OCI-LY7 (cell line): ENCODE results near the gene NRAP. TPM values are rescaled to one million over a fixed set of nuclear protein-coding genes. Genes with fewer than 3 reads are reported as not detected.

Experiments
- BruUV-seq: library from RNA; stranded (reverse); fragments of 400-500 nt; replicated peaks from 2 replicates; lab custom pipeline; 2021; lab: Mats Ljungman, UMichigan
- CTCF ChIA-PET: fragments of 300-600 bp; sonication (Branson Sonifier 250); formaldehyde crosslinking; loops from one replicate; lab custom pipeline; 2022; ENCODE audit warnings: antibody characterized with exemption; ENCODE audit not compliant: unreplicated experiment; lab: Charles Lee
- POLR2A ChIA-PET: fragments of 300-600 bp; sonication (Branson Sonifier 250); formaldehyde crosslinking; loops from one replicate; lab custom pipeline; 2022; ENCODE audit warnings: antibody characterized with exemption; lab: Charles Lee
- DNase-seq: peaks from one replicate; pipeline ENCODE4 v3.0.0-alpha.2; 2015; ENCODE audit warnings: low spot score
- H2AFZ ChIP-seq: fragments of 200-600 bp; sonication (generic), shearing (Covaris generic); 2 replicates; pipeline ENCODE4 v1.6.1; 2014; ENCODE audit warnings: mild to moderate bottlenecking, antibody characterized with exemption, low read length, moderate library complexity
- H3K27ac ChIP-seq: fragments of 200-600 bp; sonication (generic); 2 replicates; pipeline ENCODE4 v1.5.1; 2014; ENCODE audit warnings: mixed run types, low read depth, mild to moderate bottlenecking, moderate library complexity, low read length, inconsistent platforms; ENCODE audit not compliant: poor library complexity, severe bottlenecking
- H3K36me3 ChIP-seq: fragments of 200-600 bp; sonication (generic); 2 replicates; pipeline ENCODE4 v1.6.1; 2014; ENCODE audit warnings: mild to moderate bottlenecking, antibody characterized with exemption, low read length, moderate library complexity, mixed read lengths; ENCODE audit not compliant: insufficient read depth
- H3K4me1 ChIP-seq: fragments of 200-600 bp; sonication (generic); 2 replicates; pipeline ENCODE4 v1.5.1; 2014; ENCODE audit warnings: mild to moderate bottlenecking, low read length; ENCODE audit not compliant: insufficient read depth, poor library complexity, severe bottlenecking
- H3K4me2 ChIP-seq: fragments of 200-600 bp; sonication (generic); 2 replicates; pipeline ENCODE4 v1.6.1; 2014; ENCODE audit warnings: mild to moderate bottlenecking, low read length
- H3K4me3 ChIP-seq: fragments of 200-600 bp; sonication (generic); 2 replicates; pipeline ENCODE4 v1.5.1; 2014; ENCODE audit warnings: mild to moderate bottlenecking, low read depth, low read length; ENCODE audit not compliant: poor library complexity, severe bottlenecking
- H3K79me2 ChIP-seq: fragments of 200-600 bp; sonication (generic); 2 replicates; pipeline ENCODE4 v1.6.1; 2016; ENCODE audit warnings: low read depth, mild to moderate bottlenecking, low read length, moderate library complexity, mixed read lengths; ENCODE audit not compliant: insufficient read depth
- H3K9me2 ChIP-seq: fragments of 200-600 bp; sonication (generic); 2 replicates; pipeline ENCODE4 v1.6.1; 2016; ENCODE audit warnings: mild to moderate bottlenecking, low read length, mixed read lengths; ENCODE audit not compliant: insufficient read depth
- H3K9me3 ChIP-seq: fragments of 200-600 bp; sonication (generic); 2 replicates; pipeline ENCODE4 v1.6.1; 2014; ENCODE audit warnings: mild to moderate bottlenecking, mixed run types, low read length, mixed read lengths
- H4K20me1 ChIP-seq: fragments of 200-600 bp; sonication (generic); 2 replicates; pipeline ENCODE4 v1.6.1; 2014; ENCODE audit warnings: mild to moderate bottlenecking, antibody characterized with exemption, low read length, moderate library complexity, mixed read lengths; ENCODE audit not compliant: insufficient read depth
- CTCF ChIP-seq: fragments of 200-600 bp; sonication (generic); conservative IDR thresholded peaks from 2 replicates; pipeline ENCODE4 v1.5.1; 2014; ENCODE audit warnings: mild to moderate bottlenecking, antibody characterized with exemption, low read length, moderate library complexity, mixed read lengths
- EZH2phosphoT487 ChIP-seq: fragments of 200-600 bp; sonication (generic); IDR thresholded peaks from 2 replicates; pipeline ENCODE4 v1.6.1; 2018; ENCODE audit warnings: low read depth, borderline replicate concordance, mild to moderate bottlenecking, mixed run types, antibody characterized with exemption, low read length, moderate library complexity, mixed read lengths
- intact Hi-C: fragments of 100-400 bp; cut with micrococcal nuclease; formaldehyde crosslinking; loops from one replicate; pipeline ENCODE4 v1.10.0; 2022; ENCODE audit not compliant: unreplicated experiment
- total RNA-seq, 2 experiments: library from RNA; depleted of rRNA in 1 of 2; stranded (reverse); fragments of >200 nt in 1 of 2; shearing (Covaris generic) in 1 of 2; gene quantifications; 2 replicates each; pipeline ENCODE4 v1.2.3, GENCODE V29; 2014 to 2022

NRAP gene
- total RNA-seq, 2 experiments from 2014 or later: not detected

- Histone ChIP-seq H3K4me1 (no peaks in the 10 kb centered on the region), H3K27ac (no peak overlapping the region), H3K9me3 (peaks cover 46% of the 10 kb centered on the region; the same call in 1 of the 2 replicates), H3K36me3 (peaks cover 26% of the 10 kb centered on the region), H3K79me2 (peaks cover 3% of the 10 kb centered on the region; the same call in 1 of the 2 replicates), H2AFZ (no peak overlapping the region), H3K4me2 (no peak overlapping the region), H3K4me3 (no peak overlapping the region), H3K9me2 (no peaks in the 10 kb centered on the region), H4K20me1 (no peaks in the 10 kb centered on the region)
- TF ChIP-seq CTCF (no peak), EZH2phosphoT487 (no peak)
- DNase-seq: no peak
- no TSS peak for BruUV-seq
- POLR2A ChIA-PET: interaction anchor here (0.7 to 1.3 kb wide), 3 partner anchors 10 to 117 kb away, joined by 3 to 5 read pairs (median 4); partner anchors contain the start of gene CASP7
- intact Hi-C loops: no loop called here
- CTCF ChIA-PET: no interaction called here
Measured at GRCh38 chr10:113689574-113689973, 25.7 kb upstream of the NRAP start.

DNA sequence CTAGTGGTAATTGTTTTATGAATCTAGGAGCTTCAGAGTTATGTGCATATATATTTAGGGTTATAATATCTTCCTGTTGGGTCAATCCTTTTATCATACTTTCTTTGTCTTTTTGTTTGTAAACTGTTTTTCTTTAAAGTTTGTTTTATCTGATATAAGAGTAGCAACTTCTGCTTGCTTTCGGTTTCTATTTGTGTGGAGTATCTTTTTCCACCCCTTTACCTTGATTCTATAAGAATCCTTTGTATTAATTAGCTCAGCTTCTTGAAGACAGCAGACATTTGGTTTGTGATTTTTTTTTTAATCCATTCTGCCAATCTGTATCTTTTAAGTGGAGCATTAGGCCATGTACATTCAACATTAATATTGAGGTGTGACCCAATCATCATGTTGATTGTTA is 25.2 kb upstream of the NRAP start:
- TF ChIP-seq CTCF (no peak), EZH2phosphoT487 (no peak)
- Histone ChIP-seq H3K4me2 (no peak overlapping the region), H2AFZ (no peak overlapping the region), H3K79me2 (peaks cover 7% of the 10 kb centered on the region; the same call in 1 of the 2 replicates), H3K36me3 (peaks cover 24% of the 10 kb centered on the region), H3K9me2 (no peaks in the 10 kb centered on the region), H3K9me3 (peaks cover 49% of the 10 kb centered on the region; the same call in 1 of the 2 replicates), H4K20me1 (no peaks in the 10 kb centered on the region), H3K4me1 (no peaks in the 10 kb centered on the region), H3K27ac (no peak overlapping the region), H3K4me3 (no peak overlapping the region)
- BruUV-seq: no TSS peak
- ChIA-PET POLR2A (interaction anchor here (1.3 kb wide), 1 partner anchor 24 kb away, joined by 4 read pairs; no protein-coding TSS in a partner anchor), CTCF (no interaction called here)
- intact Hi-C loops: no loop called here
- DNase-seq: no peak

DNA sequence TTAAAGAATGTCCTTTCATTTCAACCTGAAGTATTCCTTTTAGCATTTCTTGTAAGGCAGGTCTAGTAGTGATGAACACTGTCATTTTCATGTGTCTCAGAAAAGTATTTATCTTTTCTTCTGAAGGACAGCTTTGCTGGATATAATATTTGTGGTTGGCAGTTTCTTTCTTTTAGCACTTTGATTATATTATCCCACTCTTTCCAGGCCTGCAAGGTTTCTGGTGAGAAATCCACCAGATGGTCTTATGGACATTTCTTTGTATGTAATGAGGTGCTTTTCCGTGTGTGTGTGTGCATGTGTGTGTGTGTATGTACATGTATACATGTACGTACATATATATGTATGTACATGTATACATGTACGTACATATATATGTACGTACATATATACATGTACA is 23.2 kb upstream of the NRAP start:
- Histone ChIP-seq H3K9me3 (peaks cover 35% of the 10 kb centered on the region; the same call in 1 of the 2 replicates), H3K4me2 (no peak overlapping the region), H3K27ac (no peak overlapping the region), H3K4me3 (no peak overlapping the region), H2AFZ (no peak overlapping the region), H3K36me3 (peaks cover 18% of the 10 kb centered on the region), H3K9me2 (no peaks in the 10 kb centered on the region), H4K20me1 (no peaks in the 10 kb centered on the region), H3K4me1 (peaks cover 4% of the 10 kb centered on the region), H3K79me2 (peaks cover 7% of the 10 kb centered on the region; the same call in 1 of the 2 replicates)
- no TSS peak for BruUV-seq
- intact Hi-C loops: no loop called here
- DNase-seq: peak; percentile 7
- POLR2A ChIA-PET: interaction anchor here (0.7 kb wide), 3 partner anchors 12 to 805 kb away, joined by 3 to 4 read pairs (median 3); no protein-coding TSS in a partner anchor
- no peak for TF ChIP-seq EZH2phosphoT487
- no peak for TF ChIP-seq CTCF
- CTCF ChIA-PET: no interaction called here
